ENCODE data around the gene PHTF2. TPM values are rescaled to one million over a fixed set of nuclear protein-coding genes. Genes with fewer than 3 reads are reported as not detected.

PHTF2 gene
- total RNA-seq, 1 experiment from 2014 or later: 36.9 TPM

GRCh38 chr7:77923419-77923818, 124.8 kb downstream of the PHTF2 start:
- no TSS peak for BruUV-seq (replicated peaks)
- H3K36me3 ChIP-seq (ENCODE audit: control insufficient read depth, insufficient read depth, low read length): no peaks in the 10 kb centered on the region
- DNase-seq: no peak
- ChIA-PET POLR2A (no interaction called here), CTCF (no interaction called here)
- no peaks in the 10 kb centered on the region for H3K4me1 Mint-ChIP-seq (ENCODE audit: low read depth, unreplicated experiment)
- intact Hi-C loops (cut with micrococcal nuclease; ENCODE audit: unreplicated experiment): no loop called here
- H3K9me3 Mint-ChIP-seq (ENCODE audit: unreplicated experiment): no peaks in the 10 kb centered on the region
- no peaks in the 10 kb centered on the region for H3K27me3 ChIP-seq (replicated peaks; ENCODE audit: control insufficient read depth, insufficient read depth, low read length)
- no peaks in the 10 kb centered on the region for H3K27me3 Mint-ChIP-seq (ENCODE audit: insufficient read depth, unreplicated experiment)
- peaks cover 17% of the 10 kb centered on the region for H3K36me3 Mint-ChIP-seq (ENCODE audit: insufficient read depth, unreplicated experiment)
- no peak for TF ChIP-seq CTCF (IDR thresholded peaks at IDR 0.05; ENCODE audit: insufficient read depth in 1 of 2, low read depth in 1 of 2, low read length in 1 of 2, severe bottlenecking in 1 of 2, unreplicated experiment in 1 of 2)
- no peaks in the 10 kb centered on the region for H3K4me1 ChIP-seq
- no peaks in the 10 kb centered on the region for H3K9me3 ChIP-seq
- no peak overlapping the region for H3K4me3 ChIP-seq (ENCODE audit: low read depth, low read length)
- no peak overlapping the region for H3K4me3 Mint-ChIP-seq (ENCODE audit: unreplicated experiment)
- H3K27ac Mint-ChIP-seq (ENCODE audit: unreplicated experiment): no peak overlapping the region

- POLR2A ChIA-PET: no interaction called here
- H3K4me1 Mint-ChIP-seq (ENCODE audit: low read depth, unreplicated experiment): peaks cover 14% of the 10 kb centered on the region
These were observed 131.9 kb downstream of the PHTF2 start for GRCh38 chr7:77930496-77930895.

GRCh38 chr7:77931841-77932240, 133.3 kb downstream of the PHTF2 start:
- no peak for TF ChIP-seq CTCF (IDR thresholded peaks at IDR 0.05; ENCODE audit: insufficient read depth in 1 of 2, low read depth in 1 of 2, low read length in 1 of 2, severe bottlenecking in 1 of 2, unreplicated experiment in 1 of 2)
- Mint-ChIP-seq H3K9me3 (ENCODE audit: unreplicated experiment) (no peaks in the 10 kb centered on the region), H3K36me3 (ENCODE audit: insufficient read depth, unreplicated experiment) (peaks cover 20% of the 10 kb centered on the region), H3K4me1 (ENCODE audit: low read depth, unreplicated experiment) (peaks cover 14% of the 10 kb centered on the region), H3K27ac (ENCODE audit: unreplicated experiment) (no peak overlapping the region), H3K27me3 (ENCODE audit: insufficient read depth, unreplicated experiment) (no peaks in the 10 kb centered on the region), H3K4me3 (ENCODE audit: unreplicated experiment) (no peak overlapping the region)
- H3K27me3 ChIP-seq (replicated peaks; ENCODE audit: control insufficient read depth, insufficient read depth, low read length): no peaks in the 10 kb centered on the region
- H3K4me3 ChIP-seq (ENCODE audit: low read depth, low read length): no peak overlapping the region
- H3K4me1 ChIP-seq: no peaks in the 10 kb centered on the region
- ChIA-PET POLR2A (no interaction called here), CTCF (interaction anchor here (0.6 kb wide), 1 partner anchor 274 kb away, joined by 3 read pairs; no protein-coding TSS in a partner anchor)
- no TSS peak for BruUV-seq (replicated peaks)
- no peaks in the 10 kb centered on the region for H3K36me3 ChIP-seq (ENCODE audit: control insufficient read depth, insufficient read depth, low read length)
- intact Hi-C loops (cut with micrococcal nuclease; ENCODE audit: unreplicated experiment): loop anchor here (10.0 kb wide), 1 partner anchor 277 kb away; no protein-coding TSS in a partner anchor
- DNase-seq: no peak
- no peaks in the 10 kb centered on the region for H3K9me3 ChIP-seq

More at GRCh38 chr7:77930496-77930895, 131.9 kb downstream of the PHTF2 start:
- Mint-ChIP-seq H3K4me3 (ENCODE audit: unreplicated experiment) (no peak overlapping the region), H3K27me3 (ENCODE audit: insufficient read depth, unreplicated experiment) (no peaks in the 10 kb centered on the region), H3K9me3 (ENCODE audit: unreplicated experiment) (no peaks in the 10 kb centered on the region), H3K36me3 (ENCODE audit: insufficient read depth, unreplicated experiment) (peaks cover 23% of the 10 kb centered on the region), H3K27ac (ENCODE audit: unreplicated experiment) (no peak overlapping the region)
- H3K36me3 ChIP-seq (ENCODE audit: control insufficient read depth, insufficient read depth, low read length): no peaks in the 10 kb centered on the region
- DNase-seq: no peak
- H3K4me1 ChIP-seq: no peaks in the 10 kb centered on the region
- CTCF ChIA-PET: no interaction called here
- BruUV-seq (replicated peaks): no TSS peak
- H3K9me3 ChIP-seq: no peaks in the 10 kb centered on the region
- intact Hi-C loops (cut with micrococcal nuclease; ENCODE audit: unreplicated experiment): loop anchor here (10.0 kb wide), 1 partner anchor 276 kb away; no protein-coding TSS in a partner anchor
- H3K27me3 ChIP-seq (replicated peaks; ENCODE audit: control insufficient read depth, insufficient read depth, low read length): no peaks in the 10 kb centered on the region
- TF ChIP-seq CTCF (IDR thresholded peaks at IDR 0.05; ENCODE audit: insufficient read depth in 1 of 2, low read depth in 1 of 2, low read length in 1 of 2, severe bottlenecking in 1 of 2, unreplicated experiment in 1 of 2): no peak
- no peak overlapping the region for H3K4me3 ChIP-seq (ENCODE audit: low read depth, low read length)

Measured in Caco-2 (cell line).